Measurements from ENCODE around the gene NPY. TPM values are rescaled to one million over a fixed set of nuclear protein-coding genes. Genes with fewer than 3 reads are reported as not detected.

NPY gene
- total and polyA plus RNA-seq, 2 of the 4 experiments (the other 2 are of a cell fraction), result not detected

- Histone ChIP-seq H2AK9ac (replicated peaks; ENCODE audit: low read depth, low read length, poor library complexity) (no peak overlapping the region), H2AFZ (replicated peaks; ENCODE audit: low read length, poor library complexity) (no peak overlapping the region), H4K91ac (ENCODE audit: insufficient read depth, low read depth, low read length) (no peak overlapping the region), H3K4me1 (ENCODE audit: control insufficient read depth, insufficient read depth, low read length) (no peaks in the 10 kb centered on the region), H3K36me3 (ENCODE audit: control insufficient read depth, insufficient read depth, low read length) (no peaks in the 10 kb centered on the region), H3K79me1 (ENCODE audit: low read depth in 1 of 2, low read length in 2 of 2) (no peaks in the 10 kb centered on the region), H3K14ac (replicated peaks; ENCODE audit: low read depth, low read length) (no peak overlapping the region), H2BK120ac (ENCODE audit: low read depth, low read length) (no peak overlapping the region), H4K8ac (ENCODE audit: low read depth in 2 of 2, low read length in 2 of 2) (no peak overlapping the region), H3K27me3 (ENCODE audit: control insufficient read depth, insufficient read depth, low read length) (no peaks in the 10 kb centered on the region), H4K5ac (ENCODE audit: low read depth, low read length) (no peak overlapping the region), H3K4ac (ENCODE audit: low read depth, low read length) (no peak overlapping the region), H3K56ac (ENCODE audit: extremely low read depth, insufficient read depth, low read length) (no peak overlapping the region), H2AK5ac (ENCODE audit: low read depth, low read length) (no peak overlapping the region), H3K9ac (ENCODE audit: low read depth, low read length) (no peak overlapping the region), H2BK20ac (ENCODE audit: low read depth, low read length) (no peak overlapping the region), H2BK5ac (ENCODE audit: low read depth, low read length, poor library complexity, severe bottlenecking) (no peak overlapping the region), H3K4me3 (ENCODE audit: insufficient read depth, low read depth, low read length) (no peak overlapping the region), H3K9me3 (ENCODE audit: control insufficient read depth, insufficient read depth, low read length) (no peaks in the 10 kb centered on the region), H2BK15ac (ENCODE audit: low read depth, low read length) (no peak overlapping the region), H3K27ac (ENCODE audit: insufficient read depth, low read length) (no peak overlapping the region), H4K20me1 (ENCODE audit: insufficient read depth, low read length) (no peaks in the 10 kb centered on the region), H3K9me1 (ENCODE audit: insufficient read depth, low read length) (no peaks in the 10 kb centered on the region), H3K23ac (ENCODE audit: low read depth, low read length) (no peak overlapping the region), H3K18ac (ENCODE audit: low read depth, low read length) (no peak overlapping the region), H3K4me2 (ENCODE audit: low read depth, low read length) (no peak overlapping the region)
- TF ChIP-seq RFX5 (IDR thresholded peaks at IDR 0.05; ENCODE audit: low read depth, low read length) (no peak), MXI1 (IDR thresholded peaks at IDR 0.05; ENCODE audit: borderline replicate concordance, low read depth, low read length) (no peak), RCOR1 (IDR thresholded peaks at IDR 0.05; ENCODE audit: insufficient replicate concordance, low read length) (no peak), POLR2A (IDR thresholded peaks at IDR 0.05; ENCODE audit: low read depth, low read length) (no peak), SMC3 (IDR thresholded peaks at IDR 0.05; ENCODE audit: low read depth, low read length) (no peak), RAD21 (IDR thresholded peaks at IDR 0.05; ENCODE audit: low read length) (no peak), CTCF (conservative IDR thresholded peaks at IDR 0.05; ENCODE audit: low read depth, low read length) (no peak), CHD1 (IDR thresholded peaks at IDR 0.05; ENCODE audit: low read depth, low read length) (no peak)
- intact Hi-C loops (cut with micrococcal nuclease), result no loop called here
- ChIA-PET POLR2A (ENCODE audit: unreplicated experiment) (interaction anchor here (0.7 kb wide), 1 partner anchor 412 kb away, joined by 3 read pairs; no protein-coding TSS in a partner anchor), CTCF (no interaction called here)
- ATAC-seq (ENCODE audit: low read depth), result no peak
- no peak for DNase-seq
- BruUV-seq (replicated peaks), result no TSS peak
- no CpG with 5 or more reads among the region's 2 CpGs for WGBS, 2 experiments (ENCODE audit: extremely low coverage in 2 of 2, insufficient read length in 1 of 2)
- in situ Hi-C loops (cut with MboI; ENCODE audit: low sequenced_read_pairs), result no loop called here
- dilution Hi-C loops (cut with HindIII; ENCODE audit: low sequenced_read_pairs, unreplicated experiment), result no loop called here
These were observed 32.4 kb upstream of the NPY start for GRCh38 chr7:24251568-24251967.

All from IMR-90 (cell line).